HL-60 (cell line): ENCODE data around the gene PRCD.
A peak's percentile ranks its signal among the peaks of the same experiment; 100 is the strongest.

Experiments used
- DNase-seq, 2 experiments: peaks; one replicate each; pipeline ENCODE4 v3.0.0-alpha.2; 2010 to 2020; ENCODE audit warnings: low read depth in 1 of 2, low spot score in 1 of 2
- H3K27ac ChIP-seq: fragments of 250-450 bp; sonication (Bioruptor Pico); replicated peaks from 2 replicates; pipeline ENCODE4 v1.5.1; 2020; ENCODE audit warnings: mild to moderate bottlenecking, moderate library complexity
- H3K27me3 ChIP-seq: fragments of 250-450 bp; sonication (Bioruptor Pico); 2 replicates; pipeline ENCODE4 v1.5.1; 2021; ENCODE audit warnings: mild to moderate bottlenecking, moderate library complexity; ENCODE audit not compliant: insufficient read depth, poor library complexity, severe bottlenecking
- H3K4me3 ChIP-seq: replicated peaks from 2 replicates; pipeline ENCODE4 v1.5.1; 2011; ENCODE audit warnings: mild to moderate bottlenecking, control low read depth, low read length; ENCODE audit not compliant: insufficient read depth
- CTCF ChIP-seq: IDR thresholded peaks from one replicate; pipeline ENCODE4 v1.5.1; 2011; ENCODE audit warnings: low read length, control low read depth, inconsistent platforms; ENCODE audit not compliant: insufficient read depth
- GABPA ChIP-seq: IDR thresholded peaks from 2 replicates; pipeline ENCODE4 v1.6.1; 2012; ENCODE audit warnings: low read depth
- POLR2AphosphoS5 ChIP-seq: IDR thresholded peaks from 2 replicates; pipeline ENCODE4 v1.6.1; 2012; ENCODE audit warnings: low read depth
- REST ChIP-seq: IDR thresholded peaks from 2 replicates; pipeline ENCODE4 v1.6.1; 2012; ENCODE audit warnings: low read depth; ENCODE audit not compliant: insufficient replicate concordance
- SPI1 ChIP-seq: IDR thresholded peaks from 2 replicates; pipeline ENCODE4 v1.6.1; 2012; ENCODE audit warnings: low read depth, mild to moderate bottlenecking, borderline replicate concordance

PRCD gene

GRCh38 chr17:76498876-76499251, 41.0 kb upstream of the PRCD start:
- no peak overlapping the region for H3K4me3 ChIP-seq
- DNase-seq = no peak
- H3K27me3 ChIP-seq = no peaks in the 10 kb centered on the region
- TF ChIP-seq SPI1 (no peak), GABPA (no peak), REST (no peak), CTCF (no peak)
- H3K27ac ChIP-seq = no peak overlapping the region

- no peak overlapping the region for H3K27ac ChIP-seq
- TF ChIP-seq SPI1 = no peak
- TF ChIP-seq REST = no peak
- no peak for TF ChIP-seq POLR2AphosphoS5
- TF ChIP-seq CTCF = no peak
- TF ChIP-seq GABPA = no peak
- no peak overlapping the region for H3K4me3 ChIP-seq
- H3K27me3 ChIP-seq = no peaks in the 10 kb centered on the region
- DNase-seq = no peak
Measured at GRCh38 chr17:76499267-76499667, 40.6 kb upstream of the PRCD start.

GRCh38 chr17:76500074-76500746, 39.6 kb upstream of the PRCD start:
- TF ChIP-seq GABPA (no peak), CTCF (no peak), SPI1 (peak; percentile 71; the same call in 1 of the 2 replicates), REST (no peak), POLR2AphosphoS5 (no peak)
- DNase-seq = peak in 1 of 2 experiments; percentile 63
- no peak overlapping the region for H3K27ac ChIP-seq

More at GRCh38 chr17:76500074-76500746, 39.6 kb upstream of the PRCD start:
- H3K27me3 ChIP-seq = no peaks in the 10 kb centered on the region
- H3K4me3 ChIP-seq = peak overlapping the region; percentile 78
